GM12892 (cell line): ENCODE data around the gene SNX5.

Experiments
- DNase-seq: peaks from one replicate; pipeline ENCODE4 v3.0.0; 2011; ENCODE audit not compliant: insufficient read length
- FAIRE-seq: peaks from 2 replicates; lab custom pipeline; 2011; peaks lifted over from hg19 to GRCh38; lab: Jason Lieb, UNC
- POLR2A ChIP-seq: IDR thresholded peaks from 2 replicates; pipeline ENCODE4 v1.6.1; 2011; ENCODE audit warnings: low read depth, low read length, control low read depth
- POLR2AphosphoS5 ChIP-seq: IDR thresholded peaks from 2 replicates; pipeline ENCODE4 v1.6.1; 2011; ENCODE audit warnings: low read depth, low read length, control low read depth
- TAF1 ChIP-seq: IDR thresholded peaks from 2 replicates; pipeline ENCODE4 v1.6.1; 2011; ENCODE audit warnings: low read depth, mild to moderate bottlenecking, control low read depth, low read length, borderline replicate concordance

Gene SNX5

GRCh38 chr20:17990278-17990972, 21.8 kb upstream of the SNX5 start:
- FAIRE-seq, result no peak

GRCh38 chr20:17987988-17988387, 19.4 kb upstream of the SNX5 start:
- no peak for TF ChIP-seq POLR2AphosphoS5
- TF ChIP-seq POLR2A, result no peak
- TF ChIP-seq TAF1, result no peak
- DNase-seq (no peak), FAIRE-seq (no peak)

More at GRCh38 chr20:17990278-17990972, 21.8 kb upstream of the SNX5 start:
- DNase-seq, result no peak
- TF ChIP-seq TAF1, result no peak
- no peak for TF ChIP-seq POLR2AphosphoS5
- TF ChIP-seq POLR2A, result no peak

GRCh38 chr20:17985388-17986018, 16.9 kb upstream of the SNX5 start:
- DNase-seq, result no peak
- FAIRE-seq, result no peak
- no peak for TF ChIP-seq POLR2A
- TF ChIP-seq POLR2AphosphoS5, result no peak
- TF ChIP-seq TAF1, result no peak

- DNase-seq (no peak), FAIRE-seq (no peak)
- TF ChIP-seq TAF1 (no peak), POLR2AphosphoS5 (no peak), POLR2A (no peak)
These were observed 7.7 kb upstream of the SNX5 start for GRCh38 chr20:17976305-17976704.

- FAIRE-seq, result no peak
- no peak for DNase-seq
- TF ChIP-seq TAF1, result no peak
- TF ChIP-seq POLR2AphosphoS5, result no peak
- TF ChIP-seq POLR2A, result no peak
These were observed 3.5 kb upstream of the SNX5 start for GRCh38 chr20:17972121-17972520.

- no peak for FAIRE-seq
- DNase-seq, result no peak
- no peak for TF ChIP-seq POLR2A
- no peak for TF ChIP-seq TAF1
- TF ChIP-seq POLR2AphosphoS5, result no peak
These were observed 2.9 kb upstream of the SNX5 start for GRCh38 chr20:17971300-17972013.

- FAIRE-seq, result peak; percentile 64
- TF ChIP-seq POLR2AphosphoS5 (peak; percentile 60; the same call in 1 of the 2 replicates), POLR2A (peak; percentile 76), TAF1 (peak; percentile 85)
- DNase-seq, result peak; percentile 34
These were observed 1.4 kb upstream of the SNX5 start for GRCh38 chr20:17969884-17970409.

GRCh38 chr20:17969278-17969883, 787 bp upstream of the SNX5 start:
- FAIRE-seq, result peak; percentile 38

GRCh38 chr20:17967521-17968365, 851 bp downstream of the SNX5 start:
- TF ChIP-seq POLR2A (no peak), POLR2AphosphoS5 (no peak), TAF1 (no peak)
- FAIRE-seq (peak; percentile 38), DNase-seq (peak; percentile 13)

More at GRCh38 chr20:17969278-17969883, 787 bp upstream of the SNX5 start:
- TF ChIP-seq POLR2A, result no peak; the same call in 1 of the 2 replicates
- peak; percentile 7; the same call in 1 of the 2 replicates for TF ChIP-seq TAF1
- DNase-seq, result no peak

- FAIRE-seq (no peak), DNase-seq (no peak)
- TF ChIP-seq TAF1 (no peak), POLR2AphosphoS5 (no peak), POLR2A (no peak)
These were observed 1.9 kb downstream of the SNX5 start for GRCh38 chr20:17966432-17967310.
